ENCODE results near the gene AIP. TPM values are rescaled to one million over a fixed set of nuclear protein-coding genes. Genes with fewer than 3 reads are reported as not detected.

The AIP gene
- total and polyA plus RNA-seq, 9 of the 15 experiments (the other 6 are each of a cell fraction or from before 2014, with no cell fraction given), result 5.2 to 92.5 (median 52.7) TPM

DNA sequence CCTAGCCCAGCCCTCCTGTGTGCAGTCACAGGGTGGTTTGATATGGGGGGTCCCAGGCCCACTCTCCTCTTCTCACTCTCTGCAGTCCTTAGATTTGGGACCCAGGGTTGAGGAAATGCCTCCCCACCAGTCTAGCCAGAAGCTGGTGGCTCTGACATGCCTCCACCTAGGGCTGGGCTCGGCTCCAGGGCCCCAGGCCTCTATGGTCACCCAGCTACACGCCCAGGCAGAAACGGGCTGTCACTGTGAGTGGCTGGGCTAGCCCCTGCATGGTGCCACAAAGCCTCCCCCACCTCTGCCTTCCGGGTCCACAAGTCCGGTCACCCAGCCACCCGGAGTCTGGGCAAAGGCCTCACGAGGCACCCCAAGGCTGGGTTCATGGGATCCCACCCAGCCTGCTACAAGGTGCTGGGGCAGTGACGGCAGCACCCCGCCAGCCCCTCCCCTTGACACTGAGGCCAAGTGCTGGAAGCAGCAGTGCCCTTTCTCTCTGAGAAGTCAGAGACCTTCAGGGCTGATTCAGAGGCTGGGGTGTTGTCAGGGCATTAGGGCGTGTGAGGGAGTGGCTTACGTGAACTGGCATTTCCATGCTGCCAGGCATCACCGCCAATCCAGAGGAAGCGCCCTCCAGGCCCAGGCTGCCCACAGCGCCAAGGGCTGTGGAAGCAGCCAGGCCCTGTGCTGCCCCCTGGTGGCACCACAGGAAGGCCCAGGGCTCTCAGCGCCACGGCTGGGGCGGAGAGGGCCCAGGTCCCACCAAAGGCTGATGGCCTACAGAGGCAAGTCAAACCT is 23.0 kb downstream of the AIP start (continued):
- TF ChIP-seq, protein P1, sequence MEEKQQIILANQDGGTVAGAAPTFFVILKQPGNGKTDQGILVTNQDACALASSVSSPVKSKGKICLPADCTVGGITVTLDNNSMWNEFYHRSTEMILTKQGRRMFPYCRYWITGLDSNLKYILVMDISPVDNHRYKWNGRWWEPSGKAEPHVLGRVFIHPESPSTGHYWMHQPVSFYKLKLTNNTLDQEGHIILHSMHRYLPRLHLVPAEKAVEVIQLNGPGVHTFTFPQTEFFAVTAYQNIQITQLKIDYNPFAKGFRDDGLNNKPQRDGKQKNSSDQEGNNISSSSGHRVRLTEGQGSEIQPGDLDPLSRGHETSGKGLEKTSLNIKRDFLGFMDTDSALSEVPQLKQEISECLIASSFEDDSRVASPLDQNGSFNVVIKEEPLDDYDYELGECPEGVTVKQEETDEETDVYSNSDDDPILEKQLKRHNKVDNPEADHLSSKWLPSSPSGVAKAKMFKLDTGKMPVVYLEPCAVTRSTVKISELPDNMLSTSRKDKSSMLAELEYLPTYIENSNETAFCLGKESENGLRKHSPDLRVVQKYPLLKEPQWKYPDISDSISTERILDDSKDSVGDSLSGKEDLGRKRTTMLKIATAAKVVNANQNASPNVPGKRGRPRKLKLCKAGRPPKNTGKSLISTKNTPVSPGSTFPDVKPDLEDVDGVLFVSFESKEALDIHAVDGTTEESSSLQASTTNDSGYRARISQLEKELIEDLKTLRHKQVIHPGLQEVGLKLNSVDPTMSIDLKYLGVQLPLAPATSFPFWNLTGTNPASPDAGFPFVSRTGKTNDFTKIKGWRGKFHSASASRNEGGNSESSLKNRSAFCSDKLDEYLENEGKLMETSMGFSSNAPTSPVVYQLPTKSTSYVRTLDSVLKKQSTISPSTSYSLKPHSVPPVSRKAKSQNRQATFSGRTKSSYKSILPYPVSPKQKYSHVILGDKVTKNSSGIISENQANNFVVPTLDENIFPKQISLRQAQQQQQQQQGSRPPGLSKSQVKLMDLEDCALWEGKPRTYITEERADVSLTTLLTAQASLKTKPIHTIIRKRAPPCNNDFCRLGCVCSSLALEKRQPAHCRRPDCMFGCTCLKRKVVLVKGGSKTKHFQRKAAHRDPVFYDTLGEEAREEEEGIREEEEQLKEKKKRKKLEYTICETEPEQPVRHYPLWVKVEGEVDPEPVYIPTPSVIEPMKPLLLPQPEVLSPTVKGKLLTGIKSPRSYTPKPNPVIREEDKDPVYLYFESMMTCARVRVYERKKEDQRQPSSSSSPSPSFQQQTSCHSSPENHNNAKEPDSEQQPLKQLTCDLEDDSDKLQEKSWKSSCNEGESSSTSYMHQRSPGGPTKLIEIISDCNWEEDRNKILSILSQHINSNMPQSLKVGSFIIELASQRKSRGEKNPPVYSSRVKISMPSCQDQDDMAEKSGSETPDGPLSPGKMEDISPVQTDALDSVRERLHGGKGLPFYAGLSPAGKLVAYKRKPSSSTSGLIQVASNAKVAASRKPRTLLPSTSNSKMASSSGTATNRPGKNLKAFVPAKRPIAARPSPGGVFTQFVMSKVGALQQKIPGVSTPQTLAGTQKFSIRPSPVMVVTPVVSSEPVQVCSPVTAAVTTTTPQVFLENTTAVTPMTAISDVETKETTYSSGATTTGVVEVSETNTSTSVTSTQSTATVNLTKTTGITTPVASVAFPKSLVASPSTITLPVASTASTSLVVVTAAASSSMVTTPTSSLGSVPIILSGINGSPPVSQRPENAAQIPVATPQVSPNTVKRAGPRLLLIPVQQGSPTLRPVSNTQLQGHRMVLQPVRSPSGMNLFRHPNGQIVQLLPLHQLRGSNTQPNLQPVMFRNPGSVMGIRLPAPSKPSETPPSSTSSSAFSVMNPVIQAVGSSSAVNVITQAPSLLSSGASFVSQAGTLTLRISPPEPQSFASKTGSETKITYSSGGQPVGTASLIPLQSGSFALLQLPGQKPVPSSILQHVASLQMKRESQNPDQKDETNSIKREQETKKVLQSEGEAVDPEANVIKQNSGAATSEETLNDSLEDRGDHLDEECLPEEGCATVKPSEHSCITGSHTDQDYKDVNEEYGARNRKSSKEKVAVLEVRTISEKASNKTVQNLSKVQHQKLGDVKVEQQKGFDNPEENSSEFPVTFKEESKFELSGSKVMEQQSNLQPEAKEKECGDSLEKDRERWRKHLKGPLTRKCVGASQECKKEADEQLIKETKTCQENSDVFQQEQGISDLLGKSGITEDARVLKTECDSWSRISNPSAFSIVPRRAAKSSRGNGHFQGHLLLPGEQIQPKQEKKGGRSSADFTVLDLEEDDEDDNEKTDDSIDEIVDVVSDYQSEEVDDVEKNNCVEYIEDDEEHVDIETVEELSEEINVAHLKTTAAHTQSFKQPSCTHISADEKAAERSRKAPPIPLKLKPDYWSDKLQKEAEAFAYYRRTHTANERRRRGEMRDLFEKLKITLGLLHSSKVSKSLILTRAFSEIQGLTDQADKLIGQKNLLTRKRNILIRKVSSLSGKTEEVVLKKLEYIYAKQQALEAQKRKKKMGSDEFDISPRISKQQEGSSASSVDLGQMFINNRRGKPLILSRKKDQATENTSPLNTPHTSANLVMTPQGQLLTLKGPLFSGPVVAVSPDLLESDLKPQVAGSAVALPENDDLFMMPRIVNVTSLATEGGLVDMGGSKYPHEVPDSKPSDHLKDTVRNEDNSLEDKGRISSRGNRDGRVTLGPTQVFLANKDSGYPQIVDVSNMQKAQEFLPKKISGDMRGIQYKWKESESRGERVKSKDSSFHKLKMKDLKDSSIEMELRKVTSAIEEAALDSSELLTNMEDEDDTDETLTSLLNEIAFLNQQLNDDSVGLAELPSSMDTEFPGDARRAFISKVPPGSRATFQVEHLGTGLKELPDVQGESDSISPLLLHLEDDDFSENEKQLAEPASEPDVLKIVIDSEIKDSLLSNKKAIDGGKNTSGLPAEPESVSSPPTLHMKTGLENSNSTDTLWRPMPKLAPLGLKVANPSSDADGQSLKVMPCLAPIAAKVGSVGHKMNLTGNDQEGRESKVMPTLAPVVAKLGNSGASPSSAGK (IDR thresholded peaks at IDR 0.05), result no peak
- no peak for TF ChIP-seq CBX2 (IDR thresholded peaks at IDR 0.05; ENCODE audit: insufficient read depth, low read length, poor library complexity, severe bottlenecking)
- TF ChIP-seq, protein P2, sequence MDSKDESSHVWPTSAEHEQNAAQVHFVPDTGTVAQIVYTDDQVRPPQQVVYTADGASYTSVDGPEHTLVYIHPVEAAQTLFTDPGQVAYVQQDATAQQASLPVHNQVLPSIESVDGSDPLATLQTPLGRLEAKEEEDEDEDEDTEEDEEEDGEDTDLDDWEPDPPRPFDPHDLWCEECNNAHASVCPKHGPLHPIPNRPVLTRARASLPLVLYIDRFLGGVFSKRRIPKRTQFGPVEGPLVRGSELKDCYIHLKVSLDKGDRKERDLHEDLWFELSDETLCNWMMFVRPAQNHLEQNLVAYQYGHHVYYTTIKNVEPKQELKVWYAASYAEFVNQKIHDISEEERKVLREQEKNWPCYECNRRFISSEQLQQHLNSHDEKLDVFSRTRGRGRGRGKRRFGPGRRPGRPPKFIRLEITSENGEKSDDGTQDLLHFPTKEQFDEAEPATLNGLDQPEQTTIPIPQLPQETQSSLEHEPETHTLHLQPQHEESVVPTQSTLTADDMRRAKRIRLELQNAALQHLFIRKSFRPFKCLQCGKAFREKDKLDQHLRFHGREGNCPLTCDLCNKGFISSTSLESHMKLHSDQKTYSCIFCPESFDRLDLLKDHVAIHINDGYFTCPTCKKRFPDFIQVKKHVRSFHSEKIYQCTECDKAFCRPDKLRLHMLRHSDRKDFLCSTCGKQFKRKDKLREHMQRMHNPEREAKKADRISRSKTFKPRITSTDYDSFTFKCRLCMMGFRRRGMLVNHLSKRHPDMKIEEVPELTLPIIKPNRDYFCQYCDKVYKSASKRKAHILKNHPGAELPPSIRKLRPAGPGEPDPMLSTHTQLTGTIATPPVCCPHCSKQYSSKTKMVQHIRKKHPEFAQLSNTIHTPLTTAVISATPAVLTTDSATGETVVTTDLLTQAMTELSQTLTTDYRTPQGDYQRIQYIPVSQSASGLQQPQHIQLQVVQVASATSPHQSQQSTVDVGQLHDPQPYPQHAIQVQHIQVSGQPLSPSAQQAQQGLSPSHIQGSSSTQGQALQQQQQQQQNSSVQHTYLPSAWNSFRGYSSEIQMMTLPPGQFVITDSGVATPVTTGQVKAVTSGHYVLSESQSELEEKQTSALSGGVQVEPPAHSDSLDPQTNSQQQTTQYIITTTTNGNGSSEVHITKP (IDR thresholded peaks at IDR 0.05; ENCODE audit: partially characterized antibody), result no peak
- no peak for TF ChIP-seq SUPT5H (IDR thresholded peaks at IDR 0.05)
- TF ChIP-seq, protein P3, sequence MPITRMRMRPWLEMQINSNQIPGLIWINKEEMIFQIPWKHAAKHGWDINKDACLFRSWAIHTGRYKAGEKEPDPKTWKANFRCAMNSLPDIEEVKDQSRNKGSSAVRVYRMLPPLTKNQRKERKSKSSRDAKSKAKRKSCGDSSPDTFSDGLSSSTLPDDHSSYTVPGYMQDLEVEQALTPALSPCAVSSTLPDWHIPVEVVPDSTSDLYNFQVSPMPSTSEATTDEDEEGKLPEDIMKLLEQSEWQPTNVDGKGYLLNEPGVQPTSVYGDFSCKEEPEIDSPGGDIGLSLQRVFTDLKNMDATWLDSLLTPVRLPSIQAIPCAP (CRISPR knock-in tag; IDR thresholded peaks at IDR 0.05; ENCODE audit: borderline replicate concordance), result no peak
- TF ChIP-seq, protein P4, sequence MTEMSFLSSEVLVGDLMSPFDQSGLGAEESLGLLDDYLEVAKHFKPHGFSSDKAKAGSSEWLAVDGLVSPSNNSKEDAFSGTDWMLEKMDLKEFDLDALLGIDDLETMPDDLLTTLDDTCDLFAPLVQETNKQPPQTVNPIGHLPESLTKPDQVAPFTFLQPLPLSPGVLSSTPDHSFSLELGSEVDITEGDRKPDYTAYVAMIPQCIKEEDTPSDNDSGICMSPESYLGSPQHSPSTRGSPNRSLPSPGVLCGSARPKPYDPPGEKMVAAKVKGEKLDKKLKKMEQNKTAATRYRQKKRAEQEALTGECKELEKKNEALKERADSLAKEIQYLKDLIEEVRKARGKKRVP (CRISPR knock-in tag; IDR thresholded peaks at IDR 0.05), result no peak
- TF ChIP-seq ZNF695 (CRISPR knock-in tag; IDR thresholded peaks at IDR 0.05), result no peak
- no peak for TF ChIP-seq DIDO1 (tag; IDR thresholded peaks at IDR 0.05; ENCODE audit: low read depth)
- TF ChIP-seq, protein P5, sequence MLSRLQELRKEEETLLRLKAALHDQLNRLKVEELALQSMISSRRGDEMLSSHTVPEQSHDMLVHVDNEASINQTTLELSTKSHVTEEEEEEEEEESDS (CRISPR knock-in tag; IDR thresholded peaks at IDR 0.05), result no peak

Data from K562 (cell line).